Activated CD4-positive, alpha-beta T cell treated with anti-CD3 and anti-CD28 coated beads, Interleukin-2, amount 50 U/mL, for 4 hours (primary cell): ENCODE measurements around the gene BTBD9.

ENCODE experiments used
- DNase-seq, 2 experiments: peaks; one replicate each; pipeline ENCODE4 v3.0.0-alpha.2; 2020

Gene BTBD9

DNA sequence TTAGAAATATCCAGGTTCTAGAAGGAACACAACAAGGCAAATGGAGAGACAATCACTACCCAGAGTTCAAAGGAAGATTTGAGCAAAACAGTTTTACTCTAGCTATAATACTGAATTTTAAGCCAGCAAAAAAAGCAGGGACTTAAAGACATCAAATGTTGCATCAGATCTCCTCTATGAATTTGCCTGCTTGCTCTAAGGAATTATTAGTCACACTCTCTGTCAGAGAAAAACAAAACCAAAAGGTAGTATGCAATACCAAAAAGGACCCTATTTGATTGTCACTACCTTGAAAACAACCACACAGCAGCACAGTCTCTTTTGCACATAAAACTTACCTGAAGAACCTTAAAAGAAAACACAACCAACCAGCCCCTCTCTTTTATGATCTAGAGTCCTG is 46.3 kb downstream of the BTBD9 start:
- DNase-seq: no peak

DNA sequence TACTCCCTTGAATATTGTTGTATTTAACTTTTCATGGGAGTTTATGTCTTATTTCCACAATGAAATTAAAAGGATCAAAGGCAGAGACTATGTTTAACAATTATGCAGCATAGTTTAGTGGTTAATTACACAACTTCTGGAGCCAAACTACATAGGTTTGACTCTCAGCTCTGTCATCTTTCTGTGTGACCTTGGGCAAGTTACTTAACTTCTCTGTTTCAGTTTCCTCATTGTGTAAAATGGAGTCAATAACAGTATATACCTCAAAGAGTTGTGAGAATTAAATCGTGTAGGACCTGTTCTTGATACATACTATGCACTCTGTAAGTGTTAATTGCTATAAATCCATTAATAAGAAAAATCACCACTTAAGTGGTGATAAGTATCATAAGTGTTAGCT is 48.3 kb downstream of the BTBD9 start:
- no peak for DNase-seq

DNA sequence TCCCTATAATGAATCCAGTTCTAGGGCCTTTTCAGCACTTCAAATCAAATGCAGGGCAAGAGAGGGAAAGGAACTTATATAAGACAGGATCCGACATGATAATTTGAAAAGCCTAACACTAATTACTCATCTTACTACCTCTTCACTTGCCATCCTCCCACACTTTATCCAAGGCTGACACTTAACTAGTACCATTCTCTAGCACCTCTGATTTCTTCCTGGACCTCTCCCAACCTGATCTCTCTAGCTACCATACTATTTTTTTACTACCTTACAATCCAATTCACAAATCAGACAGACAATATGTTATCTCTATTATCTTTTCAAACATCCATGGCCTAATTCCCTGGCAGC is 50.4 kb downstream of the BTBD9 start:
- no peak for DNase-seq

DNA sequence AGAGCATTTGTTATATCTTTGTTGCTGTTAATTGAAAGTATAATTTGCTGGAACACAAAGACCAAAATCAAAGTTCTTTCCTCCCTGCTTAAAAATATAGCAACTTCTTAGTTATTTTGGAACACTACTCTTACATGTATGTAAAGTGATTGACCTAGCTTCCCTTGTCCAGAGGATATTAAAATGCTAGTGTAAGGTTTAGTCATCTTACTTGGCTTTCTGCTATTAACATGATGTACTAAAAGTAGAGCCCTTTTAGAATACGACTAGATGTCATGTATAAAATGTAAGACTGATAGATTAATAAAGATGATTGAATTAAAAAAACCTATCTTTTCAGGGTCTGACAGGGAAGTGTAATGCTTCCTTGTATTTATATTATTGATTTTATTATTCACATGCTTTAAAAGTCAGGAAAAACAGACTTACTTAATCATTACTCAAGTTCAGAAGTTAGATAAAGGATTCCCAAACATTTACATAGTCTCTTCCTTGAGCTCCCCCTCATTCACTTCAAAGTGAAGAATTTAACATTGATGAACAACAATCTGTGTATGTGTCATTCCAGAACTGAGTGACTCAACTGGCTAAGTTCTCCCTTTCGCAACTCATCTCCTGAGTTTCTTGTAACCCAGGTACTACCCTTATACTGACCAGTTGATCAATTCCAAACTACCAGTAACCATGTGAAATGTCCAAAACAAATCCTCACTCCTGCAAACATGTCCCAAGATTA is 50.9 kb downstream of the BTBD9 start:
- DNase-seq: no peak

DNA sequence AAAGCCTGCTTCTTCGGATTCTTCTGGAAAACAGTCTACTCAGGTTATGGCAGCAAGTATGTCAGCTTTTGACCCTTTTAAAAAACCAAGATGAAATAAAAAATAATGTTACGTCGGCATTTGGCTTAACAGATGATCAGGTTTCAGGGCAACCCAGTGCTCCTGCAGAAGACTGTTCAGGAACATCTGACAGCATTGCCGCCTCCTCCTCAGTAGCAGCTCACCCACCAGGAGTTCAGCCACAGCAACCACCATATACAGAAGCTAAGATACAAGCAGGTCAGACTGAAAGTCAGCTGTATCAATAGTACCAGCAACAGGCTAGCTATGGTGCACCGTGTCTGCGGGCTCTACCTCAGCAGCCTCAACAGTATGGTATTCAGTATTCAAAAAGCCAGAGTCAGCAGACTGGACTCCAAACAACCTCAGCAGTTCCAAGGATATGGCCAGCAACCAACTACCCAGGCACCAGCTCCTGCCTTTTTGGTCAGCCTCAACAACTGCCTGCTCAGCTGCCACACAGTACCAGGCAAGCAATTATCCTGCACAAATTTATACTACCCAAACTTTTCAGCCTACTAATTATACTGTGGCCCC is 51.9 kb downstream of the BTBD9 start:
- DNase-seq: no peak

DNA sequence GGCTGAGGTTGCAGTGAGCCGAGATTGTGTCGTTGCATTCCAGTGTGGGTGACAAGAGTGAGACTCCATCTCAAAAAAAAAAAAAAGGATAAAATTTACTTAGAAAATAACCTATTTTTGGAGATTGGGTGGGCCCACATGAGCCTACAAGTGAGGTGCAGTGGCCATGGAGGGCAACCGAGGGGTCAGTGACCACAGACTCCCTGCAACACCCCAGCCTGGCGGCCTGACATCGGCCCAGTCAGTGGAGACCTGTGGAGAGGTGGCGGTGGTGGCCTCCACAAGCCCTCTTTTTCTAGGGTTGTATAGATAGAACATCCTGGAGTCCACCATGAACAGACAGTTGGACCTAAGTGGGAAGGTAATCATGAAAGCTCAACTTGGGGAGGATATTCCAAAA is 52.7 kb downstream of the BTBD9 start:
- no peak for DNase-seq

DNA sequence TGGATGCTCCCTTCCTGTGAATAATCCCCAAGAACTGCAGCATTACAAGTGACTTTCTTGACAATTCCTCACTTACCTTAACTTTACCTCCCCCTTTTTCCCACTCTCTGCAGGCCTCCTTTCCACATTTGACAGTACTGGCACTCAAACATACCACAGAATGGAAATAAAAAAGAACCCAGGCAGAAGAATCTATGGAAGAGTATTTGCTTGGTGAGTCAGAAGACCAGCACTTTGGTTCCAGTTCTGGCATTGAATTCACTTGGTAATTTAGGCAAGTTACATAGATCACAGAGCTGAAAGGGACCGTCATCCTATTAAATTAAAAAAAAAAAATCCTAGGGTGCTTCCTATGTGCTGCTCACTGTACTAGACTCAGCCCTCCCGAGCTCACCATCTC is 55.0 kb downstream of the BTBD9 start:
- DNase-seq: no peak

DNA sequence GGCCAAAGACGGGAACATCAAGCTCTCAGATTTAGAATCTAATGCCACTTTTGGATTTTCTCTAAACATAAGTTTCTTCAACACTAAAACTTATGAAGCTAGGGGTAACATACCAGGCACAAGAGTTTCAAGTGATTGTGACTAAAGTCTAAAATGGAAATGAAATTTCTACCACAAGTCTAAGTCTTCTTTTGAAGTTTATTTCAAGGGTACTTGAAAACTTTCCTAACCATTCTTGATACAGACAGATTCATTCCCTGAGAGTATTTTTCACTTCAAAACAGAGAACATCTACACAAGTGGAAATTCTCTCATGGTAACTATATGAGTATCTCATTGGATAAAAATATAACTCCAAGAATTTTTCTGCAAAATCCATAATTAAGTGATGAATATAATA is 56.2 kb downstream of the BTBD9 start:
- DNase-seq: no peak

DNA sequence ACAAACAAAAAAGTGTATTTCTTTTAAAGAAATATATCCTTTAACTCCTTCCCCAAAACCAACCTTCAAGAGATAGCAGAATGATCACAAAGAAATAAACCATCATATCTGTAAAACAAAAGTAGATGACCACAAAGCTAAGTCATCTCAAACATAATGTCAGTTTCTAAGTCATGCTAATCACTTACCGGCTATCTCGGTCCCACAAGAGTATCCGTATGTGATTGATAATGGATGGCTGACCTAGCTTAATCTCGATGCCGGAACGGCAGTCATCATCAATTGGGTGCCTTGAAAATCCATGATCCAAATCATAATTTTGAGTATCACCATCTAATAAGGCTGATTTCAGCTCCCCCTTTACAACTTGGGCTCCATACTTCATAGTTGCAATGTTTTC is 59.7 kb downstream of the BTBD9 start:
- DNase-seq: no peak

DNA sequence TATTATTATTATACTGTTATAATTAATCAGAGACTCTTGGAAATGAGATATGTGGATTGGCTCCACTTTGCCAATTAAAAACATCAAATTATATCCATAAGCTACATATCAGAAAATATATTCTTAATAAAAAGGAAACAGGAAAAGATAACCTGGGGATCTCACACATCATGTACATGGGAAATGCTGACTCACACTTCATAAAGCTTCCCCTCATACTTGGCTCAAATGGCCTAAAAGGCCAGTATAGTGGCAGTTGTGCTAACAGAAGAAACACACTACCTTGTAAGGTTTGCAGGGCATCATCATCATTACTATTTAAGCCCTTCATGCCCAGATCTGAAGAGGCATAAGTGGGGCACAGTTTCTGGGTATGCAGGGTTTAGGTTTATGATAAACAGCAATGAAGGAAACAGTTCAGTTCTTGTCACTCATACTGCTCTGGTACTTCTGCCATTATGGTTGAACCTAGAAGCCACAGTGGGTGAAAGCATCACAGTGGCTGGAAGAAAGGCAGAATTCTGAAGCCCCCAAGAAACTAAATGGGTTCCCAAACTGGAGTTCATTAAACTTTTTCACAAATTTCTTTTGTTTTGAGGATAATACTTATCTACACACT is 60.6 kb downstream of the BTBD9 start:
- no peak for DNase-seq

DNA sequence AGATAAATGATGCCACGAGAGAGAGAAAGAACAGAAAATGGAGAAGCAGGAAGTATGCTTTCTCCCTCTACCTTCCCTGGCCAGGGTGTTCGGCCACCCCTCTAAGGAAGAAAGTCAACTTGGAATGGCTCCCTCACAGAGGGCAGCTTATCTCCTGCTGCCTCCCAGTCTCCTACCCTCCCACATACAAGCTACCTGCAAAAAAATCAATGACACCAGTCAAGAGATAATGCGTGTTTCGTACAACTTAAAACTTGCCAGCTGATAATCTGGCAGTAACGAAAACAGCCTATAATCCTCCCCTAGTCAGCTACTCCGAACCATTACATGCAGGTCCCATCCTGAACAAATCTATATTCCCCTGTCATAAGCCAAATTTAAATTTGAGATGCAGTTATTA is 61.7 kb downstream of the BTBD9 start:
- DNase-seq: no peak

DNA sequence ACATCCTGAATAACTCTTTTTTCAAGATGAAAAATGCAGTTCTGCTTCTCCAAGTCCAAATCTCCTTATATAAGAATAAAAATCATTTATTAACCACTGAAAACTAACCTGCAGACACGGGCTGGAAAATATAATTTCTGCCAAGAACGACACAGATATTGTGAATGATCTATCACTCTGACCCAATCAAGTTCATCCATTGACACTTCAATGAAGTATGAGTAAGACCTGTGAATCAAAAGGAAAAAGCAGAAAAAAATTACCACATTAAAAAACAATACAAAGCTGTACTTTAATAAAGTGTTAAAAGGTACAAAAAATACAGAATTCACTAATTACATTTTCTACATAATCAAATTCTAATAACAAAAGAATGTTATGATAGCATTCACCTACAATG is 62.2 kb downstream of the BTBD9 start:
- DNase-seq: no peak

DNA sequence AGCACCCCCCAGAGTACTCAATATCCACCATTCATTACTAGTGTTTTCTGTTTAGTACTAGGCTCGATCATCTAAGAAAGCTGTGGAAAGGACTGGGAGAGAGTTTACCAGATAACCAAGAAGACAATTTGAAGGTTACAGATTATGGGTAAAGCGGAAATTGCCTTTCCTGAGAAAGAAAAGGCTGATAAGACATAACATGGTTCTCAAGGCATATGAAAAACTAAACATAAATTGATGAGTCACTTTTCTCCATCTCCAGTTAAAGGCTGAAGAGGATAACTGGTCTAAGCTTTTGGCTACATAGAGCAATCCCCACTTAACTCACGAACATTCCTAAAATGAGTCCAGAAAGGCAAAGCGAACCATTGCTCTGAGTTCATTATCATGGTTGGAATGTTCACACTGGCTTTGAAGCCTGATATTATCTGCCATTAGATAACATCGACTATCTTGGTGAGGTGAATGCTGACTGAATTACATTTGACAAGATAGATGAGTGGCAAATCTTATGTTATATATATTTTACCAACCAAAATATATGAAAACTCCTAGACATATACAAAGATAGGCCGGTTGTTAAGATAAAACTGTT is 65.8 kb downstream of the BTBD9 start:
- no peak for DNase-seq

DNA sequence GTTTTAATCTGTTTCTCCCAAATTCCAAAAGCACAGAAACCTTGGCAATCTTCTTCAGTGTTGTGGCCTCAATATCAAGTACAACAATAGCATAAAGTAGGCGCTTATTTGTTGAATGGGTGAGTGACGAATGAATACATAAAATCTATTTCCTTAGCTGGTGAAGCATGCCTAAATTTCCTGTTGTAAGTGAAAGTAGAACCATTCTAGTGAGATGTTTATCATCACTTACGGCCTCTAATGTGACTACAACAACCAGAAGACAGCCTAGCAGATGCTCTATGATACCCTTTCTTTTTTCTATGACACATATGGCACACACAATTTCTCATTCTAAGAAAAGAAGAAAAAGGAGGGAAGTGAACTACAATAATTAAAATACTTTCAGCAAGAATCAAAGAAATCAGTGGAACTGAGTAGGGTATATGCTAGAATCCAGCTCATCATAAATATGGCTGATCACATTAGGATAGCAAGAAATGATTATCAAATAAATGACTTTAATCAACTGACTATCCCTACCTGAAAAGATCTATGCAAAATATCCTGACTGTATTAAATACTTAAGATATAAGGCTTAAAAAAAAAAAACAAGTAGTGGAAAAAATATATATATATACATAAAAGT is 67.4 kb downstream of the BTBD9 start:
- DNase-seq: no peak

DNA sequence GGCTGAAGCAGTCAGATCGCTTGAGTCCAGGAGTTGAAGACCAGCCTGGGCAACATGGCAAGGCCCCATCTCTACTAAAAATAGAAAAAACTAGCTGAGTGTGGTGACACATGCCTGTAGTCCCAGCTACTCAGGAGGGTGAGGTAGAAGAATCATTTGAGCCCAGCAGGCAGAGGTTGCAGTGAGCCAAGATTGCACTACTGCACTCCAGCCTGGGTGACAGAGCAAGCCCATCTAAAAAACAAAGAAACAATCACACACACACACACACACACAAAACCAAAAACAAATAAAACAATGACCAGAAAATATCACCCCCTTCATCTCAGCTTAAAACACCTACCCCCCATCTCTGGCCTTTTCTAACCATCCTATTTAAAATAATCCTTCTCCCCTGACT is 68.0 kb downstream of the BTBD9 start:
- no peak for DNase-seq

DNA sequence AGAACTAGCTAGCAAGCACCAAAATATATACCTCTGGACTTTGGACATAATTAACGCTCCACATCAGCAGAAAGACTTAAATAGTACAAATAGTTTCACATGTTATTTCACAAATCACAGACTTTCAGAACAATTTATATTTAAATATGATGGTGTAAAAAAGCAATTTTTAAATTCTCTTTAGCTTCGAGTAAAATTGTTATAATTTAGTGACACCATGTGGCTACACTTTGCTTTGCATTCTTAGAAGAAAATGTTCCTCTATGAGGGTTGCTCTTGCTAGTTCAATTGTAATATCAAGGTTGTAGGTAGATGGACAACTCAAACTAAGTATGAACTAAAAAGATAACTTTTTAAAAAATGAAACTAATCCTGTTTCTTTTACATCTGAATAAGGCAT is 69.0 kb downstream of the BTBD9 start:
- DNase-seq: no peak

DNA sequence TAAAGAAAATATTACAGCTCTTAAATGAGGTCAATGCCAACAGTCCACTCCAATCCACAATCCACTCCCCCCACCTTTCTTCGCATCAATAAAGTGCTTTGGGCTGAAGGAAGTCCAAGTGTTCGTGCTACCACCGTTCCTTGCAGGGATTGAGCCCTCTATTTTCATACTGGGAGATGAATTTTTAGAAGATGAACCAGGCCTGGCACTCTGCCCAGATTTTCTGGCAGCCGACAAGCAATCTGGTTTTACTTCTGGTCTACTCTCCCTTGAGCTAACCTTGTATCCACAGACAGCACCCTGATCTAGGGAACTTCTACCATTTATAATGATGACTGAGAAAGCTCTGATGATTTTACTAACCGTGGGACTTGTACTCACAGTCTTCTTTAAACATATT is 72.3 kb downstream of the BTBD9 start:
- no peak for DNase-seq

DNA sequence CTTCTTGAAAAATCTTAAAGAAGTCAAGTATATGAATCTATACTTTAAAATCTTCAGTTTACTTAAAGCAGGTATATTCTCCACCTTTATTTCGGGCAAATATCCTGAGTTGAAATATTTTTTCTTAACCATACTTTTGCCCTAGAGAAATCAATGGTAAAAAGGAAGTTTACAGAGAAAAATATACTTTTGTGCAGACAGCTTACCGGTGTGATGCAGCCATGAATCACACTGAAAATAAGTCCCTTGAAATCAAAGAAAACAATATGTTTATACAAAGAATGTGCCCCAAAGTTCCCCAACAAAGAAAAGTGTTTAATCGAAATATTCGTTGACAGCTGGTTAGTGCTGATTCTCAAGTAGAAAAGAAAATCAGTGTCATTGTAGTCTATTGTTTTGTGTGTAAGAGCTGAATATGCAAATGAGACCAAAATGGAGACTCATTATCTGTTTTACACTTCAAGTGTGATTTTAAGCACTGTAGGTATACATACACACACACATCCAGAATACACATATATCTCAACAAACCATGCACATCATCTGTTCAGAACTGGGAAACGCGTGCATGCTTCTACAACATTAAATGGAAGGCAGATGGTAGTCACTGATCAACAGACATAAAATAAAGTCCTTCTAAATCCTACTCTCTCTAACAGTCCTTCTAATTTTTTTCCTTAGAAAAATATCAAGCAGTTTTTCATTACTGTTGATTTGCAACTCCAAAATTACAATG is 73.3 kb downstream of the BTBD9 start:
- DNase-seq: no peak

DNA sequence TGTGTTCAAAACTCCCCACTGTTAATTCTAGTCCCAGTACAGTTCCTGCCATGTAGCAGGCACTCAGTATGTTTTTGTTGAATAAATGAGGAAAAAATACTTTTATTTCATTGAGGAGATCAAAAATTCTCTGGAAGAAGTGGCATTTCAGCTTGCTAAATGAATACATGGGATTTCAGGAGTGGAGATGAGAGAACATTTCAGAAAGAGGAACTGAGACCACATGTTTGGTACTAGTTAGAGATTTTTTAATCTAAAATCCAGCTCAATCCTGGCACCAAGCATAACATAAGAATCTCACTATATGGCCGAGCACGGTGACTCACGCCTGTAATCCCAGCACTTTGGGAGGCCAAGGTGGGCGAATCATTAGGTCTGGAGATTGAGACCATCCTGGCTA is 75.4 kb downstream of the BTBD9 start:
- no peak for DNase-seq

DNA sequence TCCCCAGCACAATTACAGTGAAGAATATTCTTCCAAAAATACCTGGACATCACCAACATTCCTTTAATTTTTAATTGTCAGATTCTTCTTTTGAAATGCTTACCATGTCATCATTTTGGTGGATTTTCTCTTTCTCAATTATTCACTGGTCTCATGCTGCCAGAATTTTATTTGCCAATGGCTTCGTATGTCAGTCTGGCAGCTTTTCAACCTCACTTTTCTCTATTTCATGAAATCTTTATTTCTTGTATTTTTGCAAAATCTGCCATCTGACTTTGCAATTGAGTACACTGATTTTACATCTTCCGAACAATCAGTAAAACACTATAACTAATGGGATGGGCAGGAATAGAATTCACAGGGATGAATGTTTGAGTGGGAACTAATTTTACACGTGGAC is 84.1 kb downstream of the BTBD9 start:
- no peak for DNase-seq

DNA sequence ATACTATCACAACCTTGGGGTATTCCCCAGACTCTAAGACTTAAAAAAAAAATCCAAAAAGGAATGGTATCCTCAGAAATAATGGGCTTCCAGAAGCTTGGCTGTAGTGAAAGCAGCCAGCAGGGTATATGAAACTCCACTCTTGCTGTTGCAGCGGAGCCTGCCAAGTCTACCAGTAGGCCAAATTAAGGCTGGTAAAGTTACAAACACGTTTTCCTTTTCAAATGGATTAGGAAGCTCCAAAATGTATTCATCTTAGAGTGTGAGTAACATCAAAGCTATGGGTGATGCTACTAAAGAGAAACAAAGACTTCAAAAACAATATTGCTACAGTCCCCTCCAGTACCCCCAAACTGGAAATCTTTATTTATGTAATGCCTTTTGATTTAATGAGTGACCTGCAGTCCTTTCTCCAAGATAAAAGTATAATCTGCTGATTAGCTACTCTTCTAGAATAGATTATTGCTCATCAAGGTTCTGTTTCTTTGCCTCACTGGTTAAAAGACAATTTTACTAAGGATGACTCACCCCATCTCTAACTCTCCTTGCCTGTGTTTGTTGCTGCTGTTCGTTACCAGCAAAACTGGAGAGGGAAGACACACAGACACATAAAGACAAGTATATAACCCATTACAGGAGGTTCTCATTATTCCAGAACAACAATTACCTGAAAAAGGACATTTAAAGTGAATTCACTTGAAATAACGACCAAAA is 84.9 kb downstream of the BTBD9 start:
- DNase-seq: no peak

DNA sequence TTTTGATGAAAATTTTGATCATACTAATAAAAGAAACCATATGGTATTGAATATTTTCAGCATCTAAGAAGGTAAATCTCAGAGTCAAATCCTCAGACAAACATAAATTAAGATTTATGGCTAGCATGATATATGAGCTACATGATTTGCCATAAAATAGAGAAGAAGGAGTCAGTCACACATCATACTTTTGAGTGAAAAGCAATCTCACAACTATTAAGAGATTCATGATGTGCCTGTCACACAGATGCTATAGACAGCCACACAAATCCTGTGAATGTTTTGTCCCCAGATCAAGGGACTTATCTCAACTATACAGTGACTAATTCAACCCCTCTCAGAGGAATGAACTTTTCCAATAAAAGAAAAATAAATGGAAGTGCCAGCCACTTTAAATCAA is 85.7 kb downstream of the BTBD9 start:
- DNase-seq: no peak

DNA sequence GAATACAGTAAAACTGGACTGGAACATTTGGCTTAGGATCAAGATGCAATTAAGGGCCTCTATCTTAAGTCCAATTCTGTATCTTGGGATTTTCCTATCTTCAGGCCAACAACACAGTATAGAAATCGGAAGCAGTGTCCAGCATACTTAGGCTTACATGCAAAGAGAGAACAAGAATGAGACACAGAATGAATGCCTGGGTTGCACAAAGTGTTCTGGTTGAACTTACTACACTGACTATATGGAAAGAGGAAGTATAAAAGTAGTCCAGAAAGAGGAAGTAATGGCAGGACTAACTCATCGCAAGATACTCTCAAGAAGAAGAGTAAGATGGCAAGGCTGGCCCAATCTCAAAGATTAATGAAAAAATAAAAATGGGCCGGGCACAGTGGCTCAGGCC is 87.6 kb downstream of the BTBD9 start:
- DNase-seq: no peak
